ENCODE results near the gene NMUR2.

- TF ChIP-seq POLR2AphosphoS5 (IDR thresholded peaks at IDR 0.05) (no peak), EP300 (conservative IDR thresholded peaks at IDR 0.05; ENCODE audit: poor library complexity, severe bottlenecking) (no peak), EZH2 (IDR thresholded peaks at IDR 0.05; ENCODE audit: borderline replicate concordance, insufficient read depth, low read length, poor library complexity, severe bottlenecking) (no peak), CTCF (IDR thresholded peaks at IDR 0.05; ENCODE audit: poor library complexity, severe bottlenecking) (no peak), RAD21 (conservative IDR thresholded peaks at IDR 0.05) (no peak), SMC3 (conservative IDR thresholded peaks at IDR 0.05; ENCODE audit: poor library complexity) (no peak), REST (IDR thresholded peaks at IDR 0.05; ENCODE audit: borderline replicate concordance) (no peak)
Measured at GRCh38 chr5:152364172-152364571, 40.9 kb downstream of the NMUR2 start.

Measured in neural cell (in vitro differentiated cells).